H1 (cell line): Measurements from ENCODE around the gene RGS9. TPM values are rescaled to one million over a fixed set of nuclear protein-coding genes. Genes with fewer than 3 reads are reported as not detected.

Experiments used
- CTCF ChIA-PET: fragments of 300-600 bp; sonication (Branson Sonifier 250); formaldehyde crosslinking; loops from one replicate; lab custom pipeline; 2021; ENCODE audit not compliant: partially characterized antibody; lab: Charles Lee
- POLR2A ChIA-PET: fragments of 300-600 bp; sonication (Branson Sonifier 250); formaldehyde crosslinking; loops from one replicate; lab custom pipeline; 2021; ENCODE audit warnings: inconsistent platforms; ENCODE audit not compliant: partially characterized antibody; lab: Charles Lee
- DNase-seq, 2 experiments: peaks; one replicate each; pipeline versions ENCODE4 v3.0.0 to v3.0.0-alpha.2; 2010 to 2022; ENCODE audit warnings: low spot score in 2 of 2, low read depth in 1 of 2, mixed read lengths in 1 of 2
- FAIRE-seq: peaks from 2 replicates; lab custom pipeline; 2011; peaks lifted over from hg19 to GRCh38; lab: Jason Lieb, UNC
- H2AFZ ChIP-seq: 2 replicates; pipeline ENCODE4 v1.8.1; 2012; ENCODE audit warnings: low read length, inconsistent platforms
- H2AK5ac ChIP-seq: 2 replicates; pipeline ENCODE4 v1.6.1; 2013; ENCODE audit warnings: low read depth, low read length
- H2BK120ac ChIP-seq: replicated peaks from 2 replicates; pipeline ENCODE3; 2013; ENCODE audit warnings: low read depth, low read length, inconsistent platforms
- H2BK12ac ChIP-seq: 2 replicates; pipeline ENCODE4 v1.6.1; 2013; ENCODE audit warnings: low read depth, low read length
- H2BK15ac ChIP-seq: 2 replicates; pipeline ENCODE4 v1.6.1; 2013; ENCODE audit warnings: low read length
- H2BK20ac ChIP-seq: 2 replicates; pipeline ENCODE4 v1.6.1; 2013; ENCODE audit warnings: low read length
- H2BK5ac ChIP-seq: 2 replicates; pipeline ENCODE4 v1.6.1; 2013; ENCODE audit warnings: low read depth, low read length
- H3K14ac ChIP-seq: 2 replicates; pipeline ENCODE4 v1.6.1; 2013; ENCODE audit warnings: inconsistent platforms; ENCODE audit not compliant: insufficient read length
- H3K18ac ChIP-seq: 2 replicates; pipeline ENCODE4 v1.6.1; 2013; ENCODE audit warnings: low read length; ENCODE audit errors: extremely low read depth
- H3K23ac ChIP-seq: 2 replicates; pipeline ENCODE4 v1.6.1; 2013; ENCODE audit warnings: inconsistent platforms; ENCODE audit not compliant: insufficient read length
- H3K23me2 ChIP-seq: 2 replicates; pipeline ENCODE4 v1.6.1; 2013; ENCODE audit warnings: low read depth, low read length
- H3K27ac ChIP-seq: 2 replicates; pipeline ENCODE4 v1.6.1; 2011; ENCODE audit warnings: low read depth, low read length, inconsistent platforms
- H3K27me3 ChIP-seq, 4 experiments: replicated peaks in 1 of 4; 1 replicate in 1 of 4; 2 replicates in 3 of 4; pipeline versions ENCODE4 v1.6.1 to v1.8.1; 2011 to 2013; ENCODE audit warnings: low read length in 3 of 4, mild to moderate bottlenecking in 3 of 4, inconsistent platforms in 2 of 4, mixed read lengths in 2 of 4, moderate library complexity in 1 of 4; ENCODE audit not compliant: control insufficient read depth in 3 of 4, insufficient read depth in 3 of 4; ENCODE audit errors: extremely low read depth in 1 of 4
- H3K36me3 ChIP-seq, 4 experiments: 2 replicates each; pipeline versions ENCODE4 v1.6.1 to v1.8.1; 2011 to 2013; ENCODE audit warnings: mild to moderate bottlenecking in 4 of 4, low read length in 3 of 4, moderate library complexity in 2 of 4, control low read depth in 1 of 4, inconsistent platforms in 1 of 4; ENCODE audit not compliant: insufficient read depth in 4 of 4, control insufficient read depth in 2 of 4
- H3K4ac ChIP-seq: replicated peaks from 2 replicates; pipeline ENCODE3; 2013; ENCODE audit warnings: low read length, low read depth, mixed read lengths, inconsistent platforms; ENCODE audit not compliant: insufficient read length
- H3K4me1 ChIP-seq, 4 experiments: replicated peaks in 1 of 4; 1 replicate in 1 of 4; 2 replicates in 3 of 4; pipeline versions ENCODE4 v1.6.1 to v1.8.1; 2011 to 2013; ENCODE audit warnings: low read length in 3 of 4, inconsistent platforms in 2 of 4, mixed read lengths in 1 of 4; ENCODE audit not compliant: insufficient read depth in 4 of 4, control insufficient read depth in 3 of 4
- H3K4me2 ChIP-seq, 2 experiments: 2 replicates each; pipeline versions ENCODE4 v1.6.1 to v1.8.1; 2011 to 2013; ENCODE audit warnings: low read depth in 2 of 2, low read length in 2 of 2, control low read depth in 1 of 2, inconsistent platforms in 1 of 2, mild to moderate bottlenecking in 1 of 2; ENCODE audit not compliant: insufficient read depth in 1 of 2
- H3K4me3 ChIP-seq, 4 experiments: fragments of 200-600, 300-600 bp in 1 of 4; sonication (generic), shearing (Covaris generic), sonication (Bioruptor Twin) in 1 of 4; 2 replicates each; pipeline versions ENCODE4 v1.5.1 to v1.8.1; 2011 to 2016; ENCODE audit warnings: low read length in 4 of 4, low read depth in 3 of 4, control low read depth in 2 of 4, inconsistent platforms in 2 of 4, mild to moderate bottlenecking in 2 of 4, mixed read lengths in 1 of 4, moderate library complexity in 1 of 4; ENCODE audit not compliant: insufficient read depth in 2 of 4; ENCODE audit errors: extremely low read depth in 1 of 4
- H3K56ac ChIP-seq: replicated peaks from 2 replicates; pipeline ENCODE3; 2013; ENCODE audit warnings: low read depth, mild to moderate bottlenecking, mixed read lengths, low read length, inconsistent platforms; ENCODE audit not compliant: insufficient read length
- H3K79me1 ChIP-seq: 2 replicates; pipeline ENCODE4 v1.6.1; 2013; ENCODE audit warnings: low read depth, low read length, control low read depth
- H3K79me2 ChIP-seq, 2 experiments: 2 replicates each; pipeline versions ENCODE4 v1.6.1 to v1.8.1; 2012 to 2013; ENCODE audit warnings: low read length in 2 of 2, mild to moderate bottlenecking in 2 of 2, inconsistent platforms in 1 of 2; ENCODE audit not compliant: insufficient read depth in 2 of 2, control insufficient read depth in 1 of 2
- H3K9ac ChIP-seq, 4 experiments: replicated peaks in 1 of 4; 1 replicate in 1 of 4; 2 replicates in 3 of 4; pipeline versions ENCODE4 v1.6.1 to v1.8.1; 2011 to 2013; ENCODE audit warnings: low read depth in 3 of 4, low read length in 3 of 4, control low read depth in 2 of 4, mild to moderate bottlenecking in 2 of 4, moderate library complexity in 2 of 4, inconsistent platforms in 1 of 4; ENCODE audit errors: extremely low read depth in 1 of 4
- H3K9me3 ChIP-seq, 2 experiments: 2 replicates each; pipeline versions ENCODE4 v1.6.1 to v1.8.1; 2012 to 2013; ENCODE audit warnings: mild to moderate bottlenecking in 2 of 2, moderate library complexity in 2 of 2, control low read depth in 1 of 2, inconsistent platforms in 1 of 2, low read depth in 1 of 2, low read length in 1 of 2, mixed read lengths in 1 of 2; ENCODE audit not compliant: insufficient read depth in 2 of 2
- H4K20me1 ChIP-seq, 2 experiments: replicated peaks in 1 of 2; 2 replicates each; pipeline versions ENCODE3 to v1.8.1; 2011 to 2013; ENCODE audit warnings: inconsistent platforms in 2 of 2, low read length in 2 of 2, mild to moderate bottlenecking in 1 of 2; ENCODE audit not compliant: insufficient read depth in 2 of 2, control insufficient read depth in 1 of 2
- H4K5ac ChIP-seq: 2 replicates; pipeline ENCODE4 v1.6.1; 2013; ENCODE audit warnings: low read length, low read depth, mixed read lengths, inconsistent platforms; ENCODE audit not compliant: insufficient read length
- H4K8ac ChIP-seq: 2 replicates; pipeline ENCODE4 v1.8.0; 2013; ENCODE audit warnings: mild to moderate bottlenecking, moderate library complexity, low read length, inconsistent platforms; ENCODE audit not compliant: insufficient read depth; ENCODE audit errors: extremely low read depth
- H4K91ac ChIP-seq: replicated peaks from 2 replicates; pipeline ENCODE3; 2013; ENCODE audit warnings: low read length, mixed read lengths, inconsistent platforms; ENCODE audit not compliant: insufficient read length
- ATF3 ChIP-seq: IDR thresholded peaks from 2 replicates; pipeline ENCODE4 v1.6.1; 2011; ENCODE audit warnings: low read depth, mild to moderate bottlenecking, low read length; ENCODE audit not compliant: insufficient read depth
- BACH1 ChIP-seq: IDR thresholded peaks from 2 replicates; pipeline ENCODE4 v1.6.1; 2012; ENCODE audit warnings: low read length, improper control_type of control experiment
- BCL11A ChIP-seq, 2 experiments: IDR thresholded peaks; one replicate each; pipeline ENCODE4 v1.6.1; 2011; ENCODE audit warnings: low read depth in 2 of 2, low read length in 2 of 2, mild to moderate bottlenecking in 2 of 2
- BRCA1 ChIP-seq: IDR thresholded peaks from 2 replicates; pipeline ENCODE4 v1.6.1; 2012; ENCODE audit warnings: low read depth, low read length, improper control_type of control experiment
- CTBP2 ChIP-seq: IDR thresholded peaks from 2 replicates; pipeline ENCODE4 v1.7.0; 2011; ENCODE audit warnings: borderline replicate concordance, mild to moderate bottlenecking, moderate library complexity, mixed read lengths, low read length; ENCODE audit not compliant: insufficient read depth, insufficient read length
- EZH2 ChIP-seq: fragments of 200-600 bp; sonication (generic); IDR thresholded peaks from 2 replicates; pipeline ENCODE4 v1.7.1; 2012; ENCODE audit warnings: low read depth, mild to moderate bottlenecking, moderate library complexity, low read length, inconsistent platforms; ENCODE audit not compliant: severe bottlenecking
- HDAC6 ChIP-seq: IDR thresholded peaks from one replicate; pipeline ENCODE4 v1.7.1; 2012; ENCODE audit warnings: low read depth, mild to moderate bottlenecking, inconsistent platforms, low read length, moderate library complexity
- JUN ChIP-seq: IDR thresholded peaks from 2 replicates; pipeline ENCODE4 v1.6.1; 2011; ENCODE audit warnings: low read depth, mild to moderate bottlenecking, improper control_type of control experiment, low read length
- JUND ChIP-seq: IDR thresholded peaks from 2 replicates; pipeline ENCODE4 v1.6.1; 2011; ENCODE audit warnings: mild to moderate bottlenecking, improper control_type of control experiment, low read length
- NRF1 ChIP-seq: IDR thresholded peaks from 2 replicates; pipeline ENCODE4 v1.6.1; 2011; ENCODE audit warnings: mild to moderate bottlenecking, low read depth, low read length, improper control_type of control experiment
- POLR2AphosphoS5 ChIP-seq: IDR thresholded peaks from 2 replicates; pipeline ENCODE4 v1.6.1; 2011; ENCODE audit warnings: low read depth, low read length
- TAF1 ChIP-seq: IDR thresholded peaks from 2 replicates; pipeline ENCODE4 v1.6.1; 2011; ENCODE audit warnings: mild to moderate bottlenecking, low read depth, low read length
- TBP ChIP-seq: IDR thresholded peaks from 2 replicates; pipeline ENCODE4 v1.6.1; 2011; ENCODE audit warnings: low read depth, low read length, improper control_type of control experiment
- TCF12 ChIP-seq: IDR thresholded peaks from 2 replicates; pipeline ENCODE4 v1.6.1; 2011; ENCODE audit warnings: low read depth, mild to moderate bottlenecking, low read length
- YY1 ChIP-seq: IDR thresholded peaks from 2 replicates; pipeline ENCODE4 v1.6.1; 2011; ENCODE audit warnings: low read depth, mild to moderate bottlenecking, low read length
- ZNF274 ChIP-seq: IDR thresholded peaks from 2 replicates; pipeline ENCODE4 v1.7.0; 2012; ENCODE audit warnings: low read length, borderline replicate concordance; ENCODE audit errors: extremely low read depth
- WGBS, 2 experiments: shearing (Covaris generic) in 1 of 2; methylation state at CpG; one replicate each; pipeline versions ENCODE4 v1.1.6 to v1.1.7; 2013 to 2015; ENCODE audit warnings: low lambda C conversion rate in 2 of 2, mixed read lengths in 2 of 2, inconsistent platforms in 1 of 2, low coverage in 1 of 2, missing lambda C conversion rate in 1 of 2; ENCODE audit not compliant: insufficient replicate concordance in 2 of 2, insufficient coverage in 1 of 2, insufficient read length in 1 of 2; ENCODE audit errors: extremely low coverage in 1 of 2, missing lambda C conversion rate in 1 of 2; 5-methylcytosine and 5-hydroxymethylcytosine counted together
- polyA plus RNA-seq, 7 experiments: library from polyadenylated mRNA; depleted of rRNA in 3 of 7; stranded (reverse) in 5 of 7; unstranded in 2 of 7; fragments of >200 nt in 5 of 7; fragments of 200-250 nt in 2 of 7; gene quantifications; 1 replicate in 5 of 7; 2 replicates in 1 of 7; 4 replicates in 1 of 7; pipeline versions ENCODE4 v1.2.1 to v1.2.3, GENCODE V29; 2011 to 2013; ENCODE audit warnings: missing spikeins in 2 of 7, mixed read lengths in 2 of 7
- total RNA-seq: library from RNA; stranded (reverse); fragmentation: NEBNext Ultra II Directional; extraction: Animal tissue kit (Norgen Biotek cat#: 25700); gene quantifications from 2 replicates; pipeline ENCODE4 v1.2.1, GENCODE V29; 2021

Gene RGS9
- total and polyA plus RNA-seq, 2 of the 8 experiments (the other 6 are each of a cell fraction or from before 2014, with no cell fraction given): 8.9 to 20.5 TPM

GRCh38 chr17:65115839-65116238 is 21.3 kb upstream of the RGS9 start:
- no peaks in the 10 kb centered on the region for H4K20me1 ChIP-seq
- DNase-seq (no peak), FAIRE-seq (no peak)
- no peaks in the 10 kb centered on the region for H3K4me1 ChIP-seq
- H2BK120ac ChIP-seq: no peak overlapping the region
- H3K56ac ChIP-seq: no peak overlapping the region
- CTCF ChIA-PET: no interaction called here
- H3K14ac ChIP-seq: no peak overlapping the region
- no peak overlapping the region for H2AK5ac ChIP-seq
- no peaks in the 10 kb centered on the region for H3K79me2 ChIP-seq
- no peak overlapping the region for H3K4ac ChIP-seq
- no peak overlapping the region for H4K8ac ChIP-seq
- H3K27ac ChIP-seq: no peak overlapping the region
- no peak overlapping the region for H2AFZ ChIP-seq
- no peak overlapping the region for H2BK5ac ChIP-seq
- H3K18ac ChIP-seq: no peak overlapping the region
- WGBS, 2 experiments: 47% methylated on average over 3 of the region's 3 CpGs; no CpG with 5 or more reads in 1 of the 2 experiments
- H3K4me2 ChIP-seq: no peak overlapping the region
- H4K5ac ChIP-seq: no peak overlapping the region
- H2BK12ac ChIP-seq: no peak overlapping the region
- no peak overlapping the region for H3K4me3 ChIP-seq
- H3K9ac ChIP-seq: no peak overlapping the region
- H2BK15ac ChIP-seq: no peak overlapping the region
- no peaks in the 10 kb centered on the region for H3K23me2 ChIP-seq
- no peak overlapping the region for H4K91ac ChIP-seq
- POLR2A ChIA-PET: no interaction called here
- H3K9me3 ChIP-seq: no peaks in the 10 kb centered on the region
- no peaks in the 10 kb centered on the region for H3K36me3 ChIP-seq
- H3K79me1 ChIP-seq: no peaks in the 10 kb centered on the region
- no peak overlapping the region for H2BK20ac ChIP-seq
- no peak overlapping the region for H3K23ac ChIP-seq
- H3K27me3 ChIP-seq: no peaks in the 10 kb centered on the region
- TF ChIP-seq TBP (no peak), EZH2 (no peak), BACH1 (no peak), BRCA1 (no peak), HDAC6 (no peak), YY1 (no peak), ATF3 (no peak), BCL11A (IDR thresholded peaks at IDR 0.05; ENCODE audit: low read depth in 2 of 2, low read length in 2 of 2) (no peak), JUND (no peak), TCF12 (no peak), JUN (no peak), CTBP2 (no peak), ZNF274 (no peak), TAF1 (no peak), NRF1 (no peak), POLR2AphosphoS5 (no peak)
